ENCODE results near the gene PBX2. TPM values are rescaled to one million over a fixed set of nuclear protein-coding genes. Genes with fewer than 3 reads are reported as not detected.
"Not testable (repeated sequence)": the region's sequence is repeated elsewhere in the genome, so short reads cannot be mapped to it uniquely, and the experiment has no call there.

Gene PBX2
- polyA plus RNA-seq, 3 donors: 180 to 191 (median 190) TPM

- DNase-seq: not testable (repeated sequence)
Measured at GRCh38 chr6:32211432-32211831, 21.4 kb upstream of the PBX2 start.

- no peak for DNase-seq
Measured at GRCh38 chr6:32210191-32210601, 20.2 kb upstream of the PBX2 start.

GRCh38 chr6:32208996-32209395 is 19.0 kb upstream of the PBX2 start:
- DNase-seq: no peak

- no peak for DNase-seq
Measured at GRCh38 chr6:32204268-32204715, 14.3 kb upstream of the PBX2 start.

GRCh38 chr6:32203426-32204267 is 13.6 kb upstream of the PBX2 start:
- DNase-seq: no peak

- no peak for DNase-seq
Measured at GRCh38 chr6:32202186-32202585, 12.2 kb upstream of the PBX2 start.

GRCh38 chr6:32200711-32201475 is 10.9 kb upstream of the PBX2 start:
- no peak for DNase-seq

GRCh38 chr6:32198866-32199265 is 8.9 kb upstream of the PBX2 start:
- DNase-seq: no peak

GRCh38 chr6:32198345-32198696 is 8.3 kb upstream of the PBX2 start:
- DNase-seq: no peak

- no peak for DNase-seq
Measured at GRCh38 chr6:32196682-32197616, 6.9 kb upstream of the PBX2 start.

- peak; percentile 95 for DNase-seq
Measured at GRCh38 chr6:32195902-32196681, 6.1 kb upstream of the PBX2 start.

- peak; percentile 100 for DNase-seq
Measured at GRCh38 chr6:32195652-32195901, 5.6 kb upstream of the PBX2 start.

- no peak for DNase-seq
Measured at GRCh38 chr6:32194825-32195651, 5.0 kb upstream of the PBX2 start.

GRCh38 chr6:32194388-32194787 is 4.4 kb upstream of the PBX2 start:
- DNase-seq: no peak

GRCh38 chr6:32193096-32193495 is 3.1 kb upstream of the PBX2 start:
- not testable (repeated sequence) for DNase-seq

GRCh38 chr6:32192608-32193039 is 2.6 kb upstream of the PBX2 start, which contains the start of gene GPSM3:
TSS of gene GPSM3 (minus strand) at chr6:32192643. CDS start at chr6:32192513, 130 bp downstream.
- DNase-seq: no peak

GRCh38 chr6:32191696-32192607 is 1.9 kb upstream of the PBX2 start:
- DNase-seq: no peak

GRCh38 chr6:32190911-32191677 is 1.1 kb upstream of the PBX2 start:
- DNase-seq: no peak

- no peak for DNase-seq
Measured at GRCh38 chr6:32189742-32190053, 304 bp downstream of the PBX2 start.
